Stimulated activated CD4-positive, alpha-beta T cell treated with anti-CD3 and anti-CD28 coated beads, Interleukin-4, amount 100 ng/mL, for 4 hours (primary cell): Measurements from ENCODE around the gene PARK7.
"Not testable (repeated sequence)": the region's sequence is repeated elsewhere in the genome, so short reads cannot be mapped to it uniquely, and the experiment has no call there.

Source experiments
- DNase-seq, 2 experiments: peaks; one replicate each; pipeline ENCODE4 v3.0.0-alpha.2; 2020

The PARK7 gene

GRCh38 chr1:7948960-7949359, 12.6 kb upstream of the PARK7 start:
- DNase-seq: peak in 1 of 2 experiments; percentile 49

- not testable (repeated sequence) for DNase-seq
These were observed 8.7 kb upstream of the PARK7 start for GRCh38 chr1:7952791-7953190.

- peak; percentile 80 to 90 for DNase-seq
These were observed 7.5 kb upstream of the PARK7 start for GRCh38 chr1:7953850-7954609.

GRCh38 chr1:7954683-7955082, 6.8 kb upstream of the PARK7 start:
- no peak for DNase-seq

GRCh38 chr1:7956218-7957032, 5.1 kb upstream of the PARK7 start:
- DNase-seq: no peak

- no peak for DNase-seq
These were observed 1.3 kb upstream of the PARK7 start for GRCh38 chr1:7960165-7960564.

GRCh38 chr1:7960867-7961215, 670 bp upstream of the PARK7 start:
- no peak for DNase-seq

GRCh38 chr1:7962014-7962335, 464 bp downstream of the PARK7 start:
- DNase-seq: no peak

- DNase-seq: no peak
These were observed 1.3 kb downstream of the PARK7 start for GRCh38 chr1:7962636-7963377.

- DNase-seq: not testable (repeated sequence)
These were observed 1.8 kb downstream of the PARK7 start for GRCh38 chr1:7963378-7963730.

- DNase-seq: not testable (repeated sequence)
These were observed 2.3 kb downstream of the PARK7 start for GRCh38 chr1:7963841-7964240.

- no peak for DNase-seq
These were observed 3.0 kb downstream of the PARK7 start for GRCh38 chr1:7964476-7964875.

GRCh38 chr1:7967196-7967595, 5.7 kb downstream of the PARK7 start:
- DNase-seq: no peak

GRCh38 chr1:7967651-7968050, 6.1 kb downstream of the PARK7 start:
- no peak for DNase-seq

- no peak for DNase-seq
These were observed 8.7 kb downstream of the PARK7 start for GRCh38 chr1:7970246-7970645.

- no peak for DNase-seq
These were observed 9.5 kb downstream of the PARK7 start for GRCh38 chr1:7971024-7971423.

GRCh38 chr1:7972285-7972684, 10.8 kb downstream of the PARK7 start:
- DNase-seq: no peak

GRCh38 chr1:7973086-7973485, 11.6 kb downstream of the PARK7 start:
- no peak for DNase-seq

GRCh38 chr1:7975212-7975865, 13.8 kb downstream of the PARK7 start:
- peak in 1 of 2 experiments; percentile 15 for DNase-seq

GRCh38 chr1:7980984-7981383, 19.5 kb downstream of the PARK7 start:
- DNase-seq: no peak

- DNase-seq: no peak
These were observed 21.7 kb downstream of the PARK7 start for GRCh38 chr1:7983086-7983778.

GRCh38 chr1:7984811-7985210, 23.3 kb downstream of the PARK7 start:
- no peak for DNase-seq
